Measurements from ENCODE around the gene OR6J1.
"Not testable (repeated sequence)": the region's sequence is repeated elsewhere in the genome, so short reads cannot be mapped to it uniquely, and the experiment has no call there.

GRCh38 chr14:22635980-22636379 is 8.2 kb downstream of the OR6J1 start:
- TF ChIP-seq, protein P1, sequence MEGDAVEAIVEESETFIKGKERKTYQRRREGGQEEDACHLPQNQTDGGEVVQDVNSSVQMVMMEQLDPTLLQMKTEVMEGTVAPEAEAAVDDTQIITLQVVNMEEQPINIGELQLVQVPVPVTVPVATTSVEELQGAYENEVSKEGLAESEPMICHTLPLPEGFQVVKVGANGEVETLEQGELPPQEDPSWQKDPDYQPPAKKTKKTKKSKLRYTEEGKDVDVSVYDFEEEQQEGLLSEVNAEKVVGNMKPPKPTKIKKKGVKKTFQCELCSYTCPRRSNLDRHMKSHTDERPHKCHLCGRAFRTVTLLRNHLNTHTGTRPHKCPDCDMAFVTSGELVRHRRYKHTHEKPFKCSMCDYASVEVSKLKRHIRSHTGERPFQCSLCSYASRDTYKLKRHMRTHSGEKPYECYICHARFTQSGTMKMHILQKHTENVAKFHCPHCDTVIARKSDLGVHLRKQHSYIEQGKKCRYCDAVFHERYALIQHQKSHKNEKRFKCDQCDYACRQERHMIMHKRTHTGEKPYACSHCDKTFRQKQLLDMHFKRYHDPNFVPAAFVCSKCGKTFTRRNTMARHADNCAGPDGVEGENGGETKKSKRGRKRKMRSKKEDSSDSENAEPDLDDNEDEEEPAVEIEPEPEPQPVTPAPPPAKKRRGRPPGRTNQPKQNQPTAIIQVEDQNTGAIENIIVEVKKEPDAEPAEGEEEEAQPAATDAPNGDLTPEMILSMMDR (IDR thresholded peaks at IDR 0.05): not testable (repeated sequence)
- not testable (repeated sequence) for TF ChIP-seq POLR2A (IDR thresholded peaks at IDR 0.05)
